Glutamatergic neuron (in vitro differentiated cells): Measurements from ENCODE around the gene GNL3. TPM values are rescaled to one million over a fixed set of nuclear protein-coding genes. Genes with fewer than 3 reads are reported as not detected.
A peak's percentile ranks its signal among the peaks of the same experiment; 100 is the strongest.

ENCODE experiments used
- DNase-seq: peaks from one replicate; pipeline ENCODE4 v3.0.0; 2022
- H3K27ac Mint-ChIP-seq: one replicate; pipeline ENCODE4 v1.8.0; 2020; ENCODE audit warnings: mild to moderate bottlenecking, mixed read lengths, inconsistent platforms; ENCODE audit not compliant: unreplicated experiment
- H3K27me3 Mint-ChIP-seq: one replicate; pipeline ENCODE4 v1.8.0; 2020; ENCODE audit warnings: mild to moderate bottlenecking, moderate library complexity, mixed read lengths, inconsistent platforms; ENCODE audit not compliant: unreplicated experiment
- H3K36me3 Mint-ChIP-seq: one replicate; pipeline ENCODE4 v1.8.0; 2020; ENCODE audit warnings: mild to moderate bottlenecking, mixed read lengths, inconsistent platforms; ENCODE audit not compliant: unreplicated experiment
- H3K4me1 Mint-ChIP-seq: one replicate; pipeline ENCODE4 v1.8.0; 2020; ENCODE audit warnings: mild to moderate bottlenecking, low read depth, mixed read lengths, inconsistent platforms; ENCODE audit not compliant: unreplicated experiment
- H3K4me3 Mint-ChIP-seq: one replicate; pipeline ENCODE4 v1.8.0; 2020; ENCODE audit warnings: mild to moderate bottlenecking, mixed read lengths, inconsistent platforms; ENCODE audit not compliant: unreplicated experiment
- H3K9me3 Mint-ChIP-seq: one replicate; pipeline ENCODE4 v1.8.0; 2020; ENCODE audit warnings: mild to moderate bottlenecking, moderate library complexity, mixed read lengths, inconsistent platforms; ENCODE audit not compliant: unreplicated experiment
- total RNA-seq: library from RNA; stranded (reverse); fragmentation: NEBNext Ultra II Directional; extraction: Animal tissue kit (Norgen Biotek cat#: 25700); gene quantifications from one replicate; pipeline ENCODE4 v1.2.1, GENCODE V29; 2021; ENCODE audit not compliant: unreplicated experiment
- TF ChIP-seq, protein P1 (sequence below): fragments of 200-600 bp; sonication (generic); IDR thresholded peaks from one replicate; pipeline ENCODE4 v1.5.0; 2021; ENCODE audit not compliant: partially characterized antibody, unreplicated experiment

The GNL3 gene
- total RNA-seq, 1 donor from 2014 or later = 75.2 TPM

- peaks cover 5% of the 10 kb centered on the region for H3K27me3 Mint-ChIP-seq
- H3K36me3 Mint-ChIP-seq = peaks cover 4% of the 10 kb centered on the region
Measured at GRCh38 chr3:52685285-52685708, 535 bp upstream of the GNL3 start.

GRCh38 chr3:52688266-52688665 lies 2.4 kb downstream of the GNL3 start:
- no peak for DNase-seq
- Mint-ChIP-seq H3K4me3 (no peak overlapping the region), H3K9me3 (peaks cover 9% of the 10 kb centered on the region), H3K36me3 (peaks cover 4% of the 10 kb centered on the region), H3K27ac (no peak overlapping the region), H3K4me1 (peaks cover 5% of the 10 kb centered on the region), H3K27me3 (peaks cover 5% of the 10 kb centered on the region)
- TF ChIP-seq, protein P1, sequence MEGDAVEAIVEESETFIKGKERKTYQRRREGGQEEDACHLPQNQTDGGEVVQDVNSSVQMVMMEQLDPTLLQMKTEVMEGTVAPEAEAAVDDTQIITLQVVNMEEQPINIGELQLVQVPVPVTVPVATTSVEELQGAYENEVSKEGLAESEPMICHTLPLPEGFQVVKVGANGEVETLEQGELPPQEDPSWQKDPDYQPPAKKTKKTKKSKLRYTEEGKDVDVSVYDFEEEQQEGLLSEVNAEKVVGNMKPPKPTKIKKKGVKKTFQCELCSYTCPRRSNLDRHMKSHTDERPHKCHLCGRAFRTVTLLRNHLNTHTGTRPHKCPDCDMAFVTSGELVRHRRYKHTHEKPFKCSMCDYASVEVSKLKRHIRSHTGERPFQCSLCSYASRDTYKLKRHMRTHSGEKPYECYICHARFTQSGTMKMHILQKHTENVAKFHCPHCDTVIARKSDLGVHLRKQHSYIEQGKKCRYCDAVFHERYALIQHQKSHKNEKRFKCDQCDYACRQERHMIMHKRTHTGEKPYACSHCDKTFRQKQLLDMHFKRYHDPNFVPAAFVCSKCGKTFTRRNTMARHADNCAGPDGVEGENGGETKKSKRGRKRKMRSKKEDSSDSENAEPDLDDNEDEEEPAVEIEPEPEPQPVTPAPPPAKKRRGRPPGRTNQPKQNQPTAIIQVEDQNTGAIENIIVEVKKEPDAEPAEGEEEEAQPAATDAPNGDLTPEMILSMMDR = no peak

More at GRCh38 chr3:52685285-52685708, 535 bp upstream of the GNL3 start:
- DNase-seq = peak; percentile 86
- Mint-ChIP-seq H3K9me3 (peaks cover 9% of the 10 kb centered on the region), H3K27ac (peak overlapping the region; percentile 98), H3K4me1 (peaks cover 21% of the 10 kb centered on the region), H3K4me3 (peak overlapping the region; percentile 98)
- TF ChIP-seq, protein P1 = no peak

GRCh38 chr3:52689151-52689550 lies 3.3 kb downstream of the GNL3 start:
- Mint-ChIP-seq H3K27ac (no peak overlapping the region), H3K4me3 (no peak overlapping the region)
- TF ChIP-seq, protein P1 = no peak

DNA sequence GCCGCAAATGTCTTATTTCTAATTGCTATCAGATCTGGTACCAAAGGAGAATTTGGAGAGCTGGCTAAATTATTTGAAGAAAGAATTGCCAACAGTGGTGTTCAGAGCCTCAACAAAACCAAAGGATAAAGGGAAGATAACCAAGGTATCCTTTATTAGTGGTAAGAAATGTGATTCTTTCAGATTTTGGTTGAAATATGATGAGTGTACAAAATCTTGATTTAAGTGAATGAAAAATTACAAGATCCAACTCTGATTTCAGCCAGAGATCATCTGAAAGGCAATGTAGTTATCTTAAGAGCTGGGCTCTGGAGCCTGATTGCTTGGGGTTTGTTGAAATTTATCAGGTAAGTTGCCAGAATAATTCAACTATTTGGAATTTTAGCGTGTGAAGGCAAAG lies 4.7 kb downstream of the GNL3 start:
- Mint-ChIP-seq H3K9me3 (peaks cover 5% of the 10 kb centered on the region), H3K4me1 (no peaks in the 10 kb centered on the region), H3K36me3 (no peaks in the 10 kb centered on the region), H3K27ac (peak overlapping the region; percentile 52), H3K27me3 (peaks cover 3% of the 10 kb centered on the region), H3K4me3 (peak overlapping the region; percentile 15)
- DNase-seq = no peak
- TF ChIP-seq, protein P1 = no peak

More at GRCh38 chr3:52689151-52689550, 3.3 kb downstream of the GNL3 start:
- H3K4me1 Mint-ChIP-seq = peaks cover 4% of the 10 kb centered on the region
- H3K36me3 Mint-ChIP-seq = peaks cover 4% of the 10 kb centered on the region
- H3K9me3 Mint-ChIP-seq = peaks cover 9% of the 10 kb centered on the region
- DNase-seq = no peak
- peaks cover 5% of the 10 kb centered on the region for H3K27me3 Mint-ChIP-seq

DNA sequence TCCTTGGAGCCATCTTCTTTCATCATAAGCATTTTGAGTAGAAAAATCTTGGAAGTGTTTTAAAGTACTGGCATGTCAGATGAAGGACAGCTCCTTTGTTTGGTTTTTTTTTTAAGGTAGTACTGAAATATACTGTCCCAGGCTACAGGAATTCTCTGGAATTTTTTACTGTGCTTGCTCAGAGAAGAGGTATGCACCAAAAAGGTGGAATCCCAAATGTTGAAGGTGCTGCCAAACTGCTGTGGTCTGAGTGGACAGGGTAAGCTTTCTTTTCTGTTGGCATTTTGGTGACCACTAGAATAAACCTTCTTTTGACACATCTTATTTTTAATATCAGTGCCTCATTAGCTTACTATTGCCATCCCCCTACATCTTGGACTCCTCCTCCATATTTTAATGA lies 7.2 kb downstream of the GNL3 start:
- Mint-ChIP-seq H3K4me3 (no peak overlapping the region), H3K9me3 (no peaks in the 10 kb centered on the region), H3K27me3 (no peaks in the 10 kb centered on the region), H3K27ac (no peak overlapping the region), H3K4me1 (no peaks in the 10 kb centered on the region), H3K36me3 (no peaks in the 10 kb centered on the region)
- TF ChIP-seq, protein P1 = no peak
- DNase-seq = no peak
